Naive thymus-derived CD8-positive, alpha-beta T cell (primary cell): ENCODE results near the gene HSBP1L1. TPM values are rescaled to one million over a fixed set of nuclear protein-coding genes. Genes with fewer than 3 reads are reported as not detected.

Experiments
- ATAC-seq, 2 donors: fragments of 150-1000 bp; cut with Tn5 transposase in 1 of 2; sonication (Bioruptor Pico), chemical (Tn5 transposase) in 1 of 2; 1 replicate in 1 of 2; 2 replicates in 1 of 2; pipeline ENCODE4 v1.10.0; 2021; ENCODE audit warnings: mild to moderate bottlenecking in 2 of 2, moderate library complexity in 2 of 2
- POLR2A ChIA-PET: fragments of 350-600 bp; sonication (Branson Sonifier 250); formaldehyde crosslinking; loops from one replicate; lab custom pipeline; 2021; ENCODE audit warnings: antibody characterized with exemption; lab: Charles Lee
- DNase-seq, 10 donors: peaks; one replicate each; pipeline versions ENCODE4 v3.0.0 to v3.0.0-alpha.2; 2020 to 2022
- H3K27ac Mint-ChIP-seq, 10 donors: one replicate each; pipeline ENCODE4 v1.8.0; 2020 to 2022; ENCODE audit warnings: mild to moderate bottlenecking in 10 of 10, mixed read lengths in 10 of 10, moderate library complexity in 4 of 10, inconsistent platforms in 1 of 10
- H3K27me3 Mint-ChIP-seq, 5 donors: one replicate each; pipeline ENCODE4 v1.8.0; 2021 to 2022; ENCODE audit warnings: mixed read lengths in 5 of 5
- H3K36me3 Mint-ChIP-seq, 3 donors: one replicate each; pipeline ENCODE4 v1.8.0; 2020 to 2022; ENCODE audit warnings: mixed read lengths in 3 of 3, mild to moderate bottlenecking in 2 of 3, inconsistent platforms in 1 of 3
- H3K4me1 Mint-ChIP-seq, 4 donors: one replicate each; pipeline ENCODE4 v1.8.0; 2021 to 2022; ENCODE audit warnings: mixed read lengths in 4 of 4
- H3K4me3 Mint-ChIP-seq, 10 donors: one replicate each; pipeline ENCODE4 v1.8.0; 2020 to 2022; ENCODE audit warnings: mild to moderate bottlenecking in 10 of 10, mixed read lengths in 10 of 10, moderate library complexity in 6 of 10, inconsistent platforms in 1 of 10
- H3K9me3 Mint-ChIP-seq, 9 donors: one replicate each; pipeline ENCODE4 v1.8.0; 2020 to 2022; ENCODE audit warnings: mixed read lengths in 9 of 9, mild to moderate bottlenecking in 3 of 9, inconsistent platforms in 1 of 9, moderate library complexity in 1 of 9
- polyA plus RNA-seq, 3 donors: library from polyadenylated mRNA; unstranded; fragments of 300-500 nt; fragmentation: Illumina TruSeq; gene quantifications; one replicate each; pipeline ENCODE4 v1.2.3, GENCODE V29; 2021
- total RNA-seq, 8 experiments: library from RNA in 2 of 8; stranded (reverse) in 2 of 8; gene quantifications; one replicate each; pipeline ENCODE4 v1.2.3 and lab custom pipeline; 2021 to 2026

Gene HSBP1L1
- total RNA-seq, result 10 to 100 TPM; 51.0 to 54.5 TPM
- 10 to 100 TPM; 11.2 to 24.5 (median 16.0) TPM for polyA plus RNA-seq
- 2.7 to 24.6 (median 15.8) reads per million in 6 experiments for total RNA-seq (lab: John Stamatoyannopoulos, UW)

GRCh38 chr18:79964330-79965118 lies at the start of gene HSBP1L1:
Gene HSBP1L1 (plus strand): TSS chr18:79964643. CDS start chr18:79964736, 93 bp downstream.
- POLR2A ChIA-PET, result interaction anchor here (0.6 to 2.7 kb wide), 11 partner anchors 10 to 286 kb away, joined by 3 to 17 read pairs (median 4); partner anchors contain the start of gene SLC66A2
- Mint-ChIP-seq H3K27ac (peak within 1 kb of the TSS; percentile 92 to 98 (median 96)), H3K36me3 (peaks cover 0 to 12% (median 2%) of the 10 kb centered on the region in 3 donors)

GRCh38 chr18:79915161-79916127 lies 49.0 kb upstream of the HSBP1L1 start:
- Mint-ChIP-seq H3K36me3 (peaks cover 0 to 18% (median 12%) of the 10 kb centered on the region in 3 donors), H3K27ac (peak overlapping the region; percentile 19 to 100 (median 98)), H3K27me3 (no peaks in the 10 kb centered on the region), H3K4me1 (peaks cover 20 to 38% (median 34%) of the 10 kb centered on the region in 4 donors), H3K4me3 (no peak overlapping the region), H3K9me3 (peaks cover 0 to 18% (median 0%) of the 10 kb centered on the region in 9 donors)
- ATAC-seq (no peak), DNase-seq (peak in 2 of 10 donors; percentile 4 to 55)
- POLR2A ChIA-PET, result interaction anchor here (0.6 to 4.1 kb wide), 2 partner anchors 30 to 36 kb away, joined by 3 to 30 read pairs; partner anchors contain the start of gene SLC66A2

More at GRCh38 chr18:79964330-79965118, at the start of gene HSBP1L1:
- H3K27me3 Mint-ChIP-seq, result no peaks in the 10 kb centered on the region
- H3K9me3 Mint-ChIP-seq, result no peaks in the 10 kb centered on the region
- H3K4me3 Mint-ChIP-seq, result peak within 1 kb of the TSS; percentile 81 to 94 (median 88)
- ATAC-seq (peak; percentile 85 to 94), DNase-seq (peak; percentile 59 to 83 (median 69))
- peaks cover 9 to 41% (median 35%) of the 10 kb centered on the region in 4 donors for H3K4me1 Mint-ChIP-seq

GRCh38 chr18:79916128-79916494 lies 48.3 kb upstream of the HSBP1L1 start:
- H3K27ac Mint-ChIP-seq, result peak overlapping the region in 8 of 10 donors; percentile 72 to 97 (median 81)
- H3K36me3 Mint-ChIP-seq, result peaks cover 0 to 18% (median 12%) of the 10 kb centered on the region in 3 donors
- H3K4me3 Mint-ChIP-seq, result peak overlapping the region in 4 of 10 donors; percentile 9 to 66 (median 27)
- ATAC-seq (no peak), DNase-seq (no peak)
- H3K4me1 Mint-ChIP-seq, result peaks cover 20 to 33% (median 28%) of the 10 kb centered on the region in 4 donors
- no peaks in the 10 kb centered on the region for H3K27me3 Mint-ChIP-seq
- POLR2A ChIA-PET, result no interaction called here
- peaks cover 0 to 18% (median 0%) of the 10 kb centered on the region in 9 donors for H3K9me3 Mint-ChIP-seq

- Mint-ChIP-seq H3K27ac (peak overlapping the region in 8 of 10 donors; percentile 63 to 97 (median 70)), H3K4me1 (peaks cover 20 to 33% (median 27%) of the 10 kb centered on the region in 4 donors), H3K36me3 (peaks cover 0 to 18% (median 12%) of the 10 kb centered on the region in 3 donors), H3K4me3 (peak overlapping the region in 2 of 10 donors; percentile 9 to 66), H3K27me3 (no peaks in the 10 kb centered on the region), H3K9me3 (peaks cover 0 to 18% (median 0%) of the 10 kb centered on the region in 9 donors)
- POLR2A ChIA-PET, result no interaction called here
- no peak for DNase-seq
- no peak for ATAC-seq
These were observed 47.8 kb upstream of the HSBP1L1 start for GRCh38 chr18:79916546-79917168.

- Mint-ChIP-seq H3K36me3 (peaks cover 0 to 18% (median 12%) of the 10 kb centered on the region in 3 donors), H3K4me1 (peaks cover 22 to 32% (median 23%) of the 10 kb centered on the region in 4 donors), H3K9me3 (peaks cover 0 to 18% (median 0%) of the 10 kb centered on the region in 9 donors), H3K27me3 (no peaks in the 10 kb centered on the region), H3K27ac (peak overlapping the region in 2 of 10 donors; percentile 88 to 97), H3K4me3 (no peak overlapping the region)
- POLR2A ChIA-PET, result no interaction called here
- DNase-seq (peak in 1 of 10 donors; percentile 63), ATAC-seq (no peak)
These were observed 47.1 kb upstream of the HSBP1L1 start for GRCh38 chr18:79917169-79917852.

- peak overlapping the region in 4 of 10 donors; percentile 43 to 88 (median 72) for H3K27ac Mint-ChIP-seq
- POLR2A ChIA-PET, result no interaction called here
- no peak for ATAC-seq
These were observed 46.4 kb upstream of the HSBP1L1 start for GRCh38 chr18:79917853-79918614.

GRCh38 chr18:79918615-79919011 lies 45.8 kb upstream of the HSBP1L1 start:
- peak in 1 of 10 donors; percentile 55 for DNase-seq
- peaks cover 9 to 19% (median 15%) of the 10 kb centered on the region in 4 donors for H3K4me1 Mint-ChIP-seq
- ATAC-seq, result no peak
- POLR2A ChIA-PET, result no interaction called here
- H3K27ac Mint-ChIP-seq, result peak overlapping the region in 1 of 10 donors; percentile 88
- H3K4me3 Mint-ChIP-seq, result no peak overlapping the region
- peaks cover 0 to 18% (median 0%) of the 10 kb centered on the region in 9 donors for H3K9me3 Mint-ChIP-seq
- peaks cover 0 to 25% (median 18%) of the 10 kb centered on the region in 3 donors for H3K36me3 Mint-ChIP-seq
- no peaks in the 10 kb centered on the region for H3K27me3 Mint-ChIP-seq

More at GRCh38 chr18:79917853-79918614, 46.4 kb upstream of the HSBP1L1 start:
- peaks cover 0 to 18% (median 0%) of the 10 kb centered on the region in 9 donors for H3K9me3 Mint-ChIP-seq
- H3K4me1 Mint-ChIP-seq, result peaks cover 15 to 25% (median 20%) of the 10 kb centered on the region in 4 donors
- H3K27me3 Mint-ChIP-seq, result no peaks in the 10 kb centered on the region
- peaks cover 0 to 20% (median 14%) of the 10 kb centered on the region in 3 donors for H3K36me3 Mint-ChIP-seq
- peak overlapping the region in 1 of 10 donors; percentile 34 for H3K4me3 Mint-ChIP-seq
- no peak for DNase-seq

- peaks cover 0 to 18% (median 0%) of the 10 kb centered on the region in 9 donors for H3K9me3 Mint-ChIP-seq
- H3K4me1 Mint-ChIP-seq, result peaks cover 4 to 16% (median 10%) of the 10 kb centered on the region in 4 donors
- H3K36me3 Mint-ChIP-seq, result peaks cover 0 to 30% (median 23%) of the 10 kb centered on the region in 3 donors
- peak overlapping the region in 2 of 10 donors; percentile 48 to 55 for H3K27ac Mint-ChIP-seq
- ATAC-seq (no peak), DNase-seq (peak in 1 of 10 donors; percentile 43)
- no peaks in the 10 kb centered on the region for H3K27me3 Mint-ChIP-seq
- POLR2A ChIA-PET, result no interaction called here
- no peak overlapping the region for H3K4me3 Mint-ChIP-seq
These were observed 45.4 kb upstream of the HSBP1L1 start for GRCh38 chr18:79919089-79919488.

- DNase-seq (peak in 1 of 10 donors; percentile 63), ATAC-seq (peak in 1 of 2 donors; percentile 58)
- Mint-ChIP-seq H3K27me3 (no peaks in the 10 kb centered on the region), H3K4me1 (peaks cover 0 to 14% (median 2%) of the 10 kb centered on the region in 4 donors), H3K36me3 (peaks cover 0 to 26% (median 21%) of the 10 kb centered on the region in 3 donors), H3K27ac (peak overlapping the region in 2 of 10 donors; percentile 58 to 59), H3K4me3 (no peak overlapping the region), H3K9me3 (peaks cover 0 to under 1% (median 0%) of the 10 kb centered on the region in 9 donors)
- POLR2A ChIA-PET, result no interaction called here
These were observed 42.2 kb upstream of the HSBP1L1 start for GRCh38 chr18:79921984-79922965.
